Spleen (tissue), 7 donors: ENCODE data around the gene CCL16.

Experiments used
- POLR2A ChIP-seq, 3 donors: fragments of 450-650 bp; IDR thresholded peaks; one replicate each; pipeline ENCODE4 v1.5.1; 2017; ENCODE audit warnings: antibody characterized with exemption in 3 of 3, mild to moderate bottlenecking in 1 of 3
- TF ChIP-seq, protein P1 (sequence below), 11 experiments: fragments of 200-600 bp in 7 of 11; fragments of 450-650 bp in 4 of 11; sonication (generic) in 4 of 11; IDR thresholded peaks in 8 of 11; conservative IDR thresholded peaks in 3 of 11; 1 replicate in 7 of 11; 2 replicates in 4 of 11; pipeline versions ENCODE4 v1.4.0 to v1.8.0; 2016 to 2021; ENCODE audit warnings: antibody characterized with exemption in 11 of 11, inconsistent platforms in 4 of 11, mild to moderate bottlenecking in 1 of 11
- donor health status: DM: no; HTN: no; CAD: no; lungs with moderate emphysema.
- donor health status: DM: no; HTN: no; CAD: no.
- donor health status: DM: no; HTN: no; CAD: no.

GRCh38 chr17:35943537-35943936 lies 37.8 kb downstream of the CCL16 start, which contains the start of gene LYZL6:
- TF ChIP-seq, protein P1, sequence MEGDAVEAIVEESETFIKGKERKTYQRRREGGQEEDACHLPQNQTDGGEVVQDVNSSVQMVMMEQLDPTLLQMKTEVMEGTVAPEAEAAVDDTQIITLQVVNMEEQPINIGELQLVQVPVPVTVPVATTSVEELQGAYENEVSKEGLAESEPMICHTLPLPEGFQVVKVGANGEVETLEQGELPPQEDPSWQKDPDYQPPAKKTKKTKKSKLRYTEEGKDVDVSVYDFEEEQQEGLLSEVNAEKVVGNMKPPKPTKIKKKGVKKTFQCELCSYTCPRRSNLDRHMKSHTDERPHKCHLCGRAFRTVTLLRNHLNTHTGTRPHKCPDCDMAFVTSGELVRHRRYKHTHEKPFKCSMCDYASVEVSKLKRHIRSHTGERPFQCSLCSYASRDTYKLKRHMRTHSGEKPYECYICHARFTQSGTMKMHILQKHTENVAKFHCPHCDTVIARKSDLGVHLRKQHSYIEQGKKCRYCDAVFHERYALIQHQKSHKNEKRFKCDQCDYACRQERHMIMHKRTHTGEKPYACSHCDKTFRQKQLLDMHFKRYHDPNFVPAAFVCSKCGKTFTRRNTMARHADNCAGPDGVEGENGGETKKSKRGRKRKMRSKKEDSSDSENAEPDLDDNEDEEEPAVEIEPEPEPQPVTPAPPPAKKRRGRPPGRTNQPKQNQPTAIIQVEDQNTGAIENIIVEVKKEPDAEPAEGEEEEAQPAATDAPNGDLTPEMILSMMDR (IDR thresholded peaks at IDR 0.05 in 8 of 11, conservative IDR thresholded peaks at IDR 0.05 in 3 of 11) = no peak
- TF ChIP-seq POLR2A (IDR thresholded peaks at IDR 0.05) = no peak
